ENCODE data around the gene ALPK3.

Gene ALPK3

DNA sequence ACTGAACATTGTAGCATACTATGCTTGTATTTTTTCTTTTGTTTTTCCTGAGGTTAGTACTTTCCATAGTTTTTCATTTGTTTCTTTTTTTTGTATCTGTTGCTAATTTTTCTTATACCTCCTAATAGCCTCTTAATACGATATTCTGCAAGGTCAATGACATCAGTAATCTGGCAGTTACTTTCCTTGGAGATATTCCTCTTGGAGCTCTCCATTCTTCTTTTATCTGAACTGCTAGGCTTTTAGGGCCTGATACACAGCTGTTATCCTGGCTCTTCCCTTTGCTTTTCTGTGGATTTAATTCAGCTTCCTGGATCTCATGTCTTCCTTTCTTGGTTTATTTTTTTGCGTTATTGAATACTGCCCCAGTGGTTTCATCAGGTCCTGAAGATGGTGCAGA lies 12.9 kb downstream of the ALPK3 start:
- no peak for TF ChIP-seq CTCF (conservative IDR thresholded peaks at IDR 0.05; ENCODE audit: low read depth, low read length)
- H3K4me3 ChIP-seq (ENCODE audit: low read depth, low read length): no peak overlapping the region
- no peak for DNase-seq (ENCODE audit: low read depth)

- no peak for TF ChIP-seq CTCF (conservative IDR thresholded peaks at IDR 0.05; ENCODE audit: low read depth, low read length)
- DNase-seq (ENCODE audit: low read depth): peak; percentile 29
- H3K4me3 ChIP-seq (ENCODE audit: low read depth, low read length): no peak overlapping the region
Measured at GRCh38 chr15:84831028-84831427, 13.9 kb downstream of the ALPK3 start.

DNA sequence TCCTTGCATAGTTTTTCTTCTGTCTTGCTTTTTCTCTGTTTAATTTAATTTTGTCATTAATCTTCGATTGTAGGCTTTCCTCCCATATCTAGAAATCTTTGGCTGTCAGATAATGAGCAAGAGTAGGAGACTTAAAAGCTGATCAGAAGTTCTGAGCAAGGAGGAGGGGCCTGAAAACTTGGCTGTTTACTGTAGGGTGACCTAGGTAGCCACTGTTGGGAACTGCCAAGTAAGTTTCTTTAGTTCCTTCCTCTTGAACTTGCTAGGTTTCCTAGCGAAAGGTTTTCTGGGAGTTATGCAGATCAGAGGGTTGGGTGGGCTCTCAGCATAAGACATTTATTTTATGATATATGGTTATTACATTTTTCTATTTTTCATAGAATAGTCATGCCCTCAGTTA lies 14.5 kb downstream of the ALPK3 start:
- DNase-seq (ENCODE audit: low read depth): no peak
- no peak overlapping the region for H3K4me3 ChIP-seq (ENCODE audit: low read depth, low read length)
- TF ChIP-seq CTCF (conservative IDR thresholded peaks at IDR 0.05; ENCODE audit: low read depth, low read length): no peak

DNA sequence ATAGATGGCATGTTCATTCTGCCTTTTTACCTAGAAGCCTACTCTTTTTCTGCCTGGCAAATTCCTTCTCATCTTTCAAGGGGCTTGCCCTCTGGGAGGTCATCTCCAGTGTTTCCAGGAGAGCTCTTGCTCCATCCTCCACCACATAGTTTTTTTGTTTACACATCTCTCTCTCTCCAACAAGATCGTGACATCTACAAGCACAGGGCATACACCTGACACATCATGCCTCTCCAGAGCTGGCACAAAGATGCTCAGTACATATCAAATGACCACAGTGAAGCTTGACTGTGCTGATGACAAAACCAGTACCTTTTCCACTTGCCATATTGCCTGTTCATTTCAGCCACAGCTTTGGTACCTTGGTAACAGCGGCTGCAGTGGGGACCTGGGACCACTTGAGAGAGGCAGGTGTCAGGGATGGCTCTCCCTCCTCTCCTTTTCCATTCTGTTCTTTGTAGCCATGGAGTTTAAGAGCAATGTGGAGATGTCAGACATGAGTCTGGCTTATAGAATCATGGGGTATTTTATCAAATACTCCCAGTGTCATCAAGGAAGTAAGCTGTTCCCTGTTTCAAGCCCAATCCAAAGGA lies 15.4 kb downstream of the ALPK3 start:
- DNase-seq (ENCODE audit: low read depth): no peak
- no peak for TF ChIP-seq CTCF (conservative IDR thresholded peaks at IDR 0.05; ENCODE audit: low read depth, low read length)

DNA sequence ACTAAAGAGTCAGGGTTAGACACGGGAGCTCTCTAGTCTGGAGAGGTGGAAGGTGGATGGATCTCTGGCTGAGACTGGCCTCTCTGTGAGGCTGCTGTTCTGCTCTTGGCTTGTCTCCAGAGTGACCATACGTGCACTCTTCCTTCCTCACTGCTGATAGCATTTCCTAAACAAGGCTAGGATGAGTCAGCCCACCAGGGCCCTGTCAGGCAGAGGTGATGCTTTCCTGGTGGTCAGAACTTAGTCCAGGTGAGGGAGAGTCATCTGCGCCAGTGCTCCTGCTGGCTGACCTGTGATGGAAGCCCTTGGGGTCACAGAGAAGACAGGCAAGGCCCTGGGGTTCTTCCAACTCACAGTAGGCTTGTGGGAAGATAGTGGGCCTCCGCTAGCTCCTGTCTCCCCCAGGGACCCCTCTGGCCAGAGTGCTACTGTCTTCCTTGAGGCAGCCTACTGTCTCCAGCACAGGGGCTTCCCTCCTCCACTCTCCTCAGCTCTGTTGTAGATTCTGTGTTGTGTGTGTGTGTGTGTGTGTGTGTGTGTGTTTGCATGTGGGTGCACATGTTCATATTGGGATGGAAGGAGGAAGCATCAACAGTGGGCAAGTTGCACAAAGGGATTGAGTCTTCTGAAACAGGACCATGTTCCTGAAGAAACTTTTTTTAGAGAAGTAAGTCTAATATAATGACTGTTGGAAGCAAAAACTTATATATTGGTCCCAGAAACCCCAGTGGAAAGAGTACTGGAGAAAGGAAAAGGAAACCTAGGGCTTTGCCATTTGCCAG lies 16.5 kb downstream of the ALPK3 start:
- TF ChIP-seq CTCF (conservative IDR thresholded peaks at IDR 0.05; ENCODE audit: low read depth, low read length): no peak
- no peak overlapping the region for H3K4me3 ChIP-seq (ENCODE audit: low read depth, low read length)
- peak; percentile 77 for DNase-seq (ENCODE audit: low read depth)

More for the DNA sequence above, 15.4 kb downstream of the ALPK3 start:
- H3K4me3 ChIP-seq (ENCODE audit: low read depth, low read length): no peak overlapping the region

- TF ChIP-seq CTCF (conservative IDR thresholded peaks at IDR 0.05; ENCODE audit: low read depth, low read length): no peak
- no peak for DNase-seq (ENCODE audit: low read depth)
Measured at GRCh38 chr15:84834229-84834955, 17.2 kb downstream of the ALPK3 start.

More at GRCh38 chr15:84834229-84834955, 17.2 kb downstream of the ALPK3 start:
- no peak overlapping the region for H3K4me3 ChIP-seq (ENCODE audit: low read depth, low read length)

Data from choroid plexus epithelial cell (primary cell).